ENCODE data around the gene NOC4L.

- TF ChIP-seq POLR2A (IDR thresholded peaks at IDR 0.05; ENCODE audit: low read length) = no peak
- TF ChIP-seq GATA1 (IDR thresholded peaks at IDR 0.05; ENCODE audit: low read depth, low read length) = no peak
Measured at GRCh38 chr12:132201391-132202120, 57.3 kb downstream of the NOC4L start.
